Measurements from ENCODE around the gene TWF2. TPM values are rescaled to one million over a fixed set of nuclear protein-coding genes. Genes with fewer than 3 reads are reported as not detected.

The TWF2 gene
- polyA plus RNA-seq, 2 of the 4 experiments (the other 2 are of a cell fraction): 36.8 to 53.6 TPM

- no peak for FAIRE-seq
- Histone ChIP-seq H3K4me1 (peaks cover 9% of the 10 kb centered on the region; the same call in 1 of the 3 replicates), H3K4me2 (no peak overlapping the region), H3K9me3 (no peaks in the 10 kb centered on the region), H3K4me3 (no peak overlapping the region), H3K27ac (no peak overlapping the region)
- ATAC-seq: no peak
- WGBS (ENCODE audit: missing lambda C conversion rate): 70% methylated on average over 1 of the region's 1 CpG
- TF ChIP-seq POLR2AphosphoS2 (conservative IDR thresholded peaks at IDR 0.05; ENCODE audit: low read length): no peak
- TF ChIP-seq BCL3 (IDR thresholded peaks at IDR 0.05): no peak
- TF ChIP-seq EHF (CRISPR knock-in tag; IDR thresholded peaks at IDR 0.05): no peak
- TF ChIP-seq, protein P1, sequence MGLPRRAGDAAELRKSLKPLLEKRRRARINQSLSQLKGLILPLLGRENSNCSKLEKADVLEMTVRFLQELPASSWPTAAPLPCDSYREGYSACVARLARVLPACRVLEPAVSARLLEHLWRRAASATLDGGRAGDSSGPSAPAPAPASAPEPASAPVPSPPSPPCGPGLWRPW (IDR thresholded peaks at IDR 0.05): no peak
- TF ChIP-seq RARB (CRISPR knock-in tag; IDR thresholded peaks at IDR 0.05): no peak
- no peak for TF ChIP-seq KDM1A (IDR thresholded peaks at IDR 0.05; ENCODE audit: low read depth)
- no peak for TF ChIP-seq EHMT2 (IDR thresholded peaks at IDR 0.05; ENCODE audit: low read depth)
- TF ChIP-seq, protein P2, sequence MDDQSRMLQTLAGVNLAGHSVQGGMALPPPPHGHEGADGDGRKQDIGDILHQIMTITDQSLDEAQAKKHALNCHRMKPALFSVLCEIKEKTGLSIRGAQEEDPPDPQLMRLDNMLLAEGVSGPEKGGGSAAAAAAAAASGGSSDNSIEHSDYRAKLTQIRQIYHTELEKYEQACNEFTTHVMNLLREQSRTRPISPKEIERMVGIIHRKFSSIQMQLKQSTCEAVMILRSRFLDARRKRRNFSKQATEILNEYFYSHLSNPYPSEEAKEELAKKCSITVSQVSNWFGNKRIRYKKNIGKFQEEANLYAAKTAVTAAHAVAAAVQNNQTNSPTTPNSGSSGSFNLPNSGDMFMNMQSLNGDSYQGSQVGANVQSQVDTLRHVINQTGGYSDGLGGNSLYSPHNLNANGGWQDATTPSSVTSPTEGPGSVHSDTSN (IDR thresholded peaks at IDR 0.05): no peak
- TF ChIP-seq CHD2 (IDR thresholded peaks at IDR 0.05; ENCODE audit: low read length, partially characterized antibody): no peak
- no peak for TF ChIP-seq SREBF2 (IDR thresholded peaks at IDR 0.05)
- no peak for TF ChIP-seq EP300 (IDR thresholded peaks at IDR 0.05)
- no peak for TF ChIP-seq ZC3H11A (IDR thresholded peaks at IDR 0.05)
- no peak for TF ChIP-seq KDM5A (IDR thresholded peaks at IDR 0.05)
- TF ChIP-seq REST (IDR thresholded peaks at IDR 0.05): no peak
- no peak for TF ChIP-seq NPAS2 (CRISPR knock-in tag; IDR thresholded peaks at IDR 0.05; ENCODE audit: borderline replicate concordance)
- no peak for TF ChIP-seq ZFP36 (IDR thresholded peaks at IDR 0.05; ENCODE audit: borderline replicate concordance, partially characterized antibody)
- TF ChIP-seq CHD4 (IDR thresholded peaks at IDR 0.05; ENCODE audit: borderline replicate concordance): no peak
- TF ChIP-seq, protein P3, sequence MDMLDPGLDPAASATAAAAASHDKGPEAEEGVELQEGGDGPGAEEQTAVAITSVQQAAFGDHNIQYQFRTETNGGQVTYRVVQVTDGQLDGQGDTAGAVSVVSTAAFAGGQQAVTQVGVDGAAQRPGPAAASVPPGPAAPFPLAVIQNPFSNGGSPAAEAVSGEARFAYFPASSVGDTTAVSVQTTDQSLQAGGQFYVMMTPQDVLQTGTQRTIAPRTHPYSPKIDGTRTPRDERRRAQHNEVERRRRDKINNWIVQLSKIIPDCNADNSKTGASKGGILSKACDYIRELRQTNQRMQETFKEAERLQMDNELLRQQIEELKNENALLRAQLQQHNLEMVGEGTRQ (IDR thresholded peaks at IDR 0.05): no peak
- TF ChIP-seq POLR2A (IDR thresholded peaks at IDR 0.05; ENCODE audit: low read length): no peak
- DNase-seq (ENCODE audit: low read depth in 1 of 2, low spot score in 1 of 2): no peak
- ChIA-PET CTCF (no interaction called here), POLR2A (no interaction called here)
Observed at GRCh38 chr3:52188556-52188955, 50.4 kb downstream of the TWF2 start.

DNA sequence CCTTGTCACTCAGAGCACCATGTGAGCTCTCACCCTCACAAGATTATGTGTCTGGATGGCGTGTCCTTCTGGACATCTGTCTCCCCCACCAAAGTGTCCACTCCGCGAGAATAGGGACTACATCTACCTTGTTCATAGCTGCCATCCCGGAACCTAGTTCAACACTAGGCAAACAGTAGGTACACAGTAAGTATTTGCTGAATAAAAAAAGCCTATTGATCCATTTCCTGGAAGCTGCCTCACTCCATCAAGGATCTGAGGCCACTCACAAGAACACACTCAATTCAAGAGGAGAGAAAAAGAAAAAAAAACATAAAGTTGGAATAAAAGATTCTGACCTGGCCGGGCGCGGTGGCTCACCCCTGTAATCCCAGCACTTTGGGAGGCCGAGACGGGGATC, 52.2 kb downstream of the TWF2 start:
- ChIA-PET CTCF (interaction anchor here (0.6 kb wide), 1 partner anchor 37 kb away, joined by 3 read pairs; no protein-coding TSS in a partner anchor), POLR2A (no interaction called here)
- Histone ChIP-seq H3K27ac (no peak overlapping the region), H3K9me3 (no peaks in the 10 kb centered on the region), H3K4me1 (no peaks in the 10 kb centered on the region), H3K4me2 (no peak overlapping the region), H3K4me3 (no peak overlapping the region)
- 90% methylated on average over 9 of the region's 9 CpGs for WGBS (ENCODE audit: missing lambda C conversion rate)
- no peak for DNase-seq (ENCODE audit: low read depth in 1 of 2, low spot score in 1 of 2)
- FAIRE-seq: no peak
- ATAC-seq: no peak
- TF ChIP-seq MAFK (IDR thresholded peaks at IDR 0.05; ENCODE audit: partially characterized antibody) (no peak), CEBPB (IDR thresholded peaks at IDR 0.05) (no peak), MYC (IDR thresholded peaks at IDR 0.05; ENCODE audit: borderline replicate concordance, low read length) (no peak), HDAC2 (IDR thresholded peaks at IDR 0.05) (no peak), CBX2 (IDR thresholded peaks at IDR 0.05; ENCODE audit: borderline replicate concordance, low read depth) (no peak), RAD21 (conservative IDR thresholded peaks at IDR 0.05 in 1 of 2, IDR thresholded peaks at IDR 0.05 in 1 of 2) (no peak), ESRRA (IDR thresholded peaks at IDR 0.05; ENCODE audit: borderline replicate concordance, low read length) (no peak), PHF8 (IDR thresholded peaks at IDR 0.05; ENCODE audit: borderline replicate concordance, low read depth) (no peak), CBX8 (IDR thresholded peaks at IDR 0.05) (no peak)
- TF ChIP-seq, protein P4, sequence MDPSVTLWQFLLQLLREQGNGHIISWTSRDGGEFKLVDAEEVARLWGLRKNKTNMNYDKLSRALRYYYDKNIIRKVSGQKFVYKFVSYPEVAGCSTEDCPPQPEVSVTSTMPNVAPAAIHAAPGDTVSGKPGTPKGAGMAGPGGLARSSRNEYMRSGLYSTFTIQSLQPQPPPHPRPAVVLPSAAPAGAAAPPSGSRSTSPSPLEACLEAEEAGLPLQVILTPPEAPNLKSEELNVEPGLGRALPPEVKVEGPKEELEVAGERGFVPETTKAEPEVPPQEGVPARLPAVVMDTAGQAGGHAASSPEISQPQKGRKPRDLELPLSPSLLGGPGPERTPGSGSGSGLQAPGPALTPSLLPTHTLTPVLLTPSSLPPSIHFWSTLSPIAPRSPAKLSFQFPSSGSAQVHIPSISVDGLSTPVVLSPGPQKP (IDR thresholded peaks at IDR 0.05; ENCODE audit: low read depth, low read length): no peak

Data from A549 (cell line).